Duodenal mucosa (tissue), 2 donors: ENCODE results near the gene TBC1D22B.
"Not testable (repeated sequence)": the region's sequence is repeated elsewhere in the genome, so short reads cannot be mapped to it uniquely, and the experiment has no call there.

ENCODE experiments used
- H3K27ac ChIP-seq: one replicate; pipeline ENCODE4 v1.7.0; 2013; ENCODE audit warnings: low read depth, low read length
- H3K27me3 ChIP-seq, 2 donors: one replicate each; pipeline ENCODE4 v1.7.0; 2013; ENCODE audit warnings: low read length in 2 of 2, control low read depth in 1 of 2; ENCODE audit not compliant: insufficient read depth in 2 of 2, control insufficient read depth in 1 of 2
- H3K36me3 ChIP-seq, 2 donors: one replicate each; pipeline ENCODE4 v1.7.0; 2013; ENCODE audit warnings: low read length in 2 of 2, control low read depth in 1 of 2; ENCODE audit not compliant: insufficient read depth in 2 of 2, control insufficient read depth in 1 of 2
- H3K4me1 ChIP-seq, 2 donors: one replicate each; pipeline ENCODE4 v1.7.0; 2013; ENCODE audit warnings: low read length in 2 of 2, control low read depth in 1 of 2; ENCODE audit not compliant: insufficient read depth in 2 of 2, control insufficient read depth in 1 of 2
- H3K4me3 ChIP-seq, 2 donors: one replicate each; pipeline ENCODE4 v1.7.0; 2013; ENCODE audit warnings: low read length in 2 of 2, low read depth in 1 of 2
- H3K9ac ChIP-seq, 2 donors: one replicate each; pipeline ENCODE4 v1.7.0; 2013; ENCODE audit warnings: low read length in 2 of 2, low read depth in 1 of 2
- H3K9me3 ChIP-seq, 2 donors: one replicate each; pipeline ENCODE4 v1.7.0; 2013; ENCODE audit warnings: low read length in 2 of 2, control low read depth in 1 of 2; ENCODE audit not compliant: control insufficient read depth in 1 of 2

Gene TBC1D22B

DNA sequence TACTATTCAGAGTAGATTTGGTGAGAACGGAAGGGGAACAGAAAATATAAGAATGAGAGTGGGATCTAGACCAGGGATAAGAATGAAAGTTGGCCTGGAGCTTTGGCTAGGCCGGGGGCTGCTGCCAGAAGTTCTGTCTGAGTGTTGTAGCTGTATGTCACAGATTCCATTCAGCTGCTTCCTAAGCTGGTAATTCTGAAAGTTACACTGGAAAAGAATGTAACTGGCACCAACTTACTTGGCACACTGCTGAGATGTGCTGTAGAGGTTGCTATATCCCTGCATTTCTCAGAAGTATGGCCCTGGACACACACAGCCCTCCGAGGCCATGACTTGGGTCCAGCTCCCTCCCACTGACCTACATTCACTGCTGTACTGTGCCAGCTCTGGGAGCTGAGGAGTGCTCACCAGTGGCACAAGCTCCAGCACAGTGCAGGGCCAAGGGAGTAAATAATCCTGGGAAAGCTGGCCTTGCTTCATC, 26.1 kb downstream of the TBC1D22B start:
- no peak overlapping the region for H3K27ac ChIP-seq
- no peaks in the 10 kb centered on the region for H3K27me3 ChIP-seq
- no peak overlapping the region for H3K4me3 ChIP-seq
- peaks cover 45 to 64% of the 10 kb centered on the region in 2 donors for H3K36me3 ChIP-seq
- H3K9me3 ChIP-seq: no peaks in the 10 kb centered on the region
- H3K9ac ChIP-seq: no peak overlapping the region
- no peaks in the 10 kb centered on the region for H3K4me1 ChIP-seq

DNA sequence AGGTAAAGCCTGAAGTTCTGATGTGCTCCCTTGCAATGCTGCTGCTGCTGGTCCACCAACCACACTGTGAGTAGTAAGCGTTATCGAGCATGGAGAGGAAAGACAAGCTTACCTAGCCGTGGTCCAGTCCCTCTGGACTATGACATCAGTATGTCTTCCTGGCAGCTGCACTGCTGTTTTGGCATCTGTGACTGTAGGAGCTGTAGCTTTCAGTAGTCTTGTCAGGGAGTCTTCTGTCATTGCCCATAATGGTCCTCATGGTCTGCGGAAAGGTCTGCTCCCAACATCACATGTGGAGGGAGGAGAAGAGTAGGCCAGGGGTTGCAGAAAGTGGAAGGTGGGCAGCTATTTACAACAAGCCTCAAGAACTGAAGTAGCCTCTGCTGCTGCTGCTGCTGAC, 27.2 kb downstream of the TBC1D22B start:
- Histone ChIP-seq H3K9ac (no peak overlapping the region), H3K36me3 (peaks cover 42 to 65% of the 10 kb centered on the region in 2 donors), H3K27ac (no peak overlapping the region), H3K4me1 (no peaks in the 10 kb centered on the region), H3K9me3 (no peaks in the 10 kb centered on the region), H3K27me3 (no peaks in the 10 kb centered on the region), H3K4me3 (no peak overlapping the region)

DNA sequence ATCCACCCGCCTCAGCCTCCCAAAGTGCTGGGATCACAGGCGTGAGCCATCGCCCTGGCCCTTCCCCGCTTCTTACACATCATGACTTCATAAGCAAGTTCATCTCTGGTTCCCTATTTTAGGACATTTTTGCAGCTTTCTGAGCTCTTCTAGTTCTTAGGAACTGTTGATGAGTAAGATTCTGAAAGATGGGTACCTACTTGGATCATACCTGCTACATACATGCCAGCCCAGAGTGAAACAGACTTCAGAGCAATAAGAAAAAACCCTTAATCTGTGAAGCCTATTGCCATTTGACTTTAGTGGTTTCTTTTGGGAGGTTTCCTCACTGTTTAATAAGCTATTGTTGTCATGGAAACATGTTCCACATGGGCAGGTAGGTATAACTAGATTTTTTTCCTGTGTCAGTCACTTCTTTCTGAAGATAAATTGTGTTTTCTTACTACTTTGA, 28.3 kb downstream of the TBC1D22B start:
- peaks cover 39 to 59% of the 10 kb centered on the region in 2 donors for H3K36me3 ChIP-seq
- H3K4me3 ChIP-seq: no peak overlapping the region
- H3K9me3 ChIP-seq: no peaks in the 10 kb centered on the region
- H3K27me3 ChIP-seq: no peaks in the 10 kb centered on the region
- no peaks in the 10 kb centered on the region for H3K4me1 ChIP-seq
- H3K27ac ChIP-seq: no peak overlapping the region
- H3K9ac ChIP-seq: no peak overlapping the region

DNA sequence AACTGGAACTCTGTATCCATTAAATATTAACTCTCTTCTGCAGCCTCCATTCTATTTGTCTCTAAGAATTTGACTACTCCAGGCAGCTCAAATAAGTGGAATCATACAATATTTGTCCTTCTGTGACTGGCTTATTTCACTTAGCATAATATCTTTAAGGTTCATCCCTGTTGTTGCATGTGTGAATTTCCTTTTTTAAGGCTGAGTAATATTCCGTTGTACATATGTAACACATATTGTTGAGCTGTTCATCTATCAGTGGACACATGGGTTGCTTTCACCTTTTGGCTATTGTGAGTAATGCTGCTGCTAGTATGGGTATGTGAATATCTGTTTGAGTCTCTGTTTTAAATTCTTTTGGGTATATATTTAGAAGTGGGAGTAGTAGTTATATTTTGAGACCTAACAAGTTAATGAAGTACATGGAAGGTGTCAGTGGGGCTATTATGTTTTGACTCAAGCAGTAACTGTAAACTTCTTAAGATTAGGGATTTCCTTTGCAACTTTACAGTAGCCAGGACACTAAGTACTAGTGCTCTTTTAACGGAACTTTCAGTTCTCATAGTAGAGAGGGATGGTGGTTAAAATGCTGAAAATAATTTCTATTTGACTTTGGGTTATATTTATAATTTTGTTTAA, 30.1 kb downstream of the TBC1D22B start:
- no peaks in the 10 kb centered on the region for H3K4me1 ChIP-seq
- no peak overlapping the region for H3K4me3 ChIP-seq
- H3K27me3 ChIP-seq: no peaks in the 10 kb centered on the region
- no peaks in the 10 kb centered on the region for H3K9me3 ChIP-seq
- no peak overlapping the region for H3K27ac ChIP-seq
- peaks cover 42 to 67% of the 10 kb centered on the region in 2 donors for H3K36me3 ChIP-seq
- H3K9ac ChIP-seq: no peak overlapping the region

DNA sequence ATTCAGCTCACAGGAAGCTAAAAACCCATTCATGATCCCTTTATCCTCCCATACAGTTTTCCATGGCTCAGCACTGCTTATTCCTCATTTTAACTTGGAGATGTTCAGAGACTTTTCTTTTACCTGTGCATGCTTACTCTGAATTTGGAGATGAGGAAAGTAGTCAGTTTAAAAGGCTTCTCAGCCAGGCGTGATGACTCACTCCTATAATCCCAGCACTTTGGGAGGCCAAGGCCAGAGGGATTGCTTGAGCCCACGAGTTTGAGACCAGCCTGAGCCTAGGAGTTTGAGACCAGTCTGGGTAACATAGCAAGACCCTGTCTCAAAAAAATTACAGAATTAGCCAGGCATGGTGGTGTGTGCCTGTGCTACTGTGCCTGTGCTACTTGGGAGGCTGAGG, 30.7 kb downstream of the TBC1D22B start:
- Histone ChIP-seq H3K27ac (no peak overlapping the region), H3K4me3 (no peak overlapping the region), H3K9ac (no peak overlapping the region), H3K36me3 (peaks cover 36 to 63% of the 10 kb centered on the region in 2 donors), H3K4me1 (no peaks in the 10 kb centered on the region), H3K9me3 (no peaks in the 10 kb centered on the region), H3K27me3 (no peaks in the 10 kb centered on the region)

DNA sequence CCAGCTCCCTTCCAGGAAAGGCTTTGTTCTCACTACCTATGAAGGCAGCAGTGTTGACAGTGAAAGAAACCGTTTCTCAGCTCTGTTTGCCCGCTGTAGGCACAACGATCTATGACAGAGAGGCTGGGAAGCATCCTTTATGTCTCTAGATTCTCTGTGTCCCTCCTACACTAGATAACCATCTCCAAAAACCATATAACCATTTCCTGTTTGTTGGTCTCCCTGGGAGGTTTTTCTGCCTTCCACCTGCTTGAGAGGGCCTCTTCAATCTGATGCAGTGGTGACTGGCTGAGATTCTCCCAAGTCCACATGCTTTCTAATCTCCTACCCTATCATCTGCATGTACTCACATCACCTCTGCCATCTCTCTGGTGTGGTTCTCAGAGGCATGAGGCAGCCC, 32.4 kb downstream of the TBC1D22B start:
- Histone ChIP-seq H3K9me3 (no peaks in the 10 kb centered on the region), H3K27ac (no peak overlapping the region), H3K9ac (no peak overlapping the region), H3K36me3 (peaks cover 19 to 56% of the 10 kb centered on the region in 2 donors), H3K27me3 (no peaks in the 10 kb centered on the region), H3K4me1 (no peaks in the 10 kb centered on the region), H3K4me3 (no peak overlapping the region)

DNA sequence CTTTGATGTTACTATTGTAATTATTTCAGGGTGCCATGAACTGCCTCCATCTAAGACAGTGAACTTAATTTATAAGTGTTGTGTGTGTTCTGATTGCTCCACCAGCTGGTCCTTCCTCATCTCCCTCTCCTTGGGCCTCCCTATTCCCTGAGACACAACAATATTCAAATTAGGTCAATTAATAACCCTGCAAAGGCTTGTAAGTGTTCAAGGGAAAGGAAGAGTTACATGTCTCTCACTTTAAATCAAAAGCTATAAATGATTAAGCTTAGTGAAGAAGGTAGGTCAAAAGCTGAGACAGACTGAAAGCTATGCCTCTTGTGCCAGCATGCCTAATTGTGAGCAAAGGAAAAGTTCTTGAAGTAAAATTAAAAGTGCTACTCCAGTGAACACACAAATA, 35.9 kb downstream of the TBC1D22B start:
- H3K4me1 ChIP-seq: no peaks in the 10 kb centered on the region
- no peak overlapping the region for H3K27ac ChIP-seq
- H3K36me3 ChIP-seq: peaks cover 23 to 53% of the 10 kb centered on the region in 2 donors
- no peaks in the 10 kb centered on the region for H3K27me3 ChIP-seq
- H3K4me3 ChIP-seq: no peak overlapping the region
- H3K9ac ChIP-seq: no peak overlapping the region
- no peaks in the 10 kb centered on the region for H3K9me3 ChIP-seq

DNA sequence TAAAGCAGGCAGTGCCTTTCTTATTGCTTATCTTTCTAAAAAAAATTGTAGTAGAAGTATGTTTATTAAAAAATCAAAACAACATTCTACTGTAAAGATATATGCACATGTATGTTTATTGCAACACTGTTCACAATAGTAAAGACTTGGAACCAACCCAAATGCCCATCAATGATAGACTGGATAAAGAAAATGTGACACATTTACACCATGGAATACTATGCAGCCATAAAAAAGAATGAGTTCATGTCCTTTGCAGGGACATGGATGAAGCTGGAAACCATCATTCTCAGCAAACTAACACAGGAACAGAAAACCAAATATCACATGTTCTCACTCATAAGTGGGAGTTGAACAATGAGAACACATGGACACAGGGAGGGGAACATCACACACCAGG, 40.1 kb downstream of the TBC1D22B start:
- H3K4me1 ChIP-seq: not testable (repeated sequence)
- peaks cover 17 to 36% of the 10 kb centered on the region in 2 donors for H3K36me3 ChIP-seq

DNA sequence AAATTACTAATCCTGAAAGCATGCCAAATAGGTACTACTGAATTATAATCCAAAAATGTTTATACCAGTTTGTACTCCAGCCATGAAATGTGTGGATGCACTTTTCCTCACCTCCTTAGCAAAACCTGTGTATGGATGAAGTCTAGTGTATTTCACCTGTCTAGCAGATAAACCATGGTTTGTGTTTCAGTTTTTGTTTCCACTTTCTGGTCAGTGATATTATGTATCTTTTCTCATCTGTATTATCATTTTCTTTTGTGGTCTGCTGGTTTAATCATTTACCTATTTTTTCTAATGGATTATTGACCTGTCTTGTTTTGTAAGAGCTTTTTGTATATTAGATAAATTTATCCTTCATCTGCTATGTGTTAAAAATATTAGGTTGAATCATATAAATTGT, 41.4 kb downstream of the TBC1D22B start:
- Histone ChIP-seq H3K9me3 (no peaks in the 10 kb centered on the region), H3K27ac (no peak overlapping the region), H3K4me1 (no peaks in the 10 kb centered on the region), H3K36me3 (peaks cover 24 to 41% of the 10 kb centered on the region in 2 donors), H3K27me3 (no peaks in the 10 kb centered on the region), H3K9ac (no peak overlapping the region), H3K4me3 (no peak overlapping the region)

More for the DNA sequence above, 40.1 kb downstream of the TBC1D22B start:
- not testable (repeated sequence) for H3K27me3 ChIP-seq, H3K27ac ChIP-seq, H3K9ac ChIP-seq, H3K4me3 ChIP-seq, H3K9me3 ChIP-seq

DNA sequence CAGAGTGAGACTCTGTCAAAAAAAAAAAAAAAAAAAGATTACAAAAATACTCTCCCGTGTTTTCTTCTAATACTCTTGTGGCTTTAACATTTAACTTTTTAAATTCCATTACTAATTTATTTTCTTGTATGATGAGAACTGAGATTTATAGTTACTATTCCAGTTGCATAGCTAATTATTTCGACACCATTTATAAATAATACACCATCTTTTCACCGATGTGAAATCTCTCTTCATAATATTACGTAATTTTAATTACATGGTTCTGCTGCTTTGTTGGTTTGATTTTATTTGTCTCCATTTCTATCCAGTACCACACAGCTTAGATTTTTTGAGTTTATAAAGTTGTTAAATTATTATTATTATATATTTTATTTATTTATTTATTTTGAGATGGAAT, 42.4 kb downstream of the TBC1D22B start:
- Histone ChIP-seq H3K4me3 (no peak overlapping the region), H3K9me3 (no peaks in the 10 kb centered on the region), H3K9ac (no peak overlapping the region), H3K4me1 (no peaks in the 10 kb centered on the region), H3K27ac (no peak overlapping the region), H3K27me3 (no peaks in the 10 kb centered on the region), H3K36me3 (peaks cover 26 to 45% of the 10 kb centered on the region in 2 donors)
